ENCODE results near the gene ANO10. TPM values are rescaled to one million over a fixed set of nuclear protein-coding genes. Genes with fewer than 3 reads are reported as not detected.

ANO10 gene
- total RNA-seq, 1 donor from 2014 or later, result 56.9 TPM

DNA sequence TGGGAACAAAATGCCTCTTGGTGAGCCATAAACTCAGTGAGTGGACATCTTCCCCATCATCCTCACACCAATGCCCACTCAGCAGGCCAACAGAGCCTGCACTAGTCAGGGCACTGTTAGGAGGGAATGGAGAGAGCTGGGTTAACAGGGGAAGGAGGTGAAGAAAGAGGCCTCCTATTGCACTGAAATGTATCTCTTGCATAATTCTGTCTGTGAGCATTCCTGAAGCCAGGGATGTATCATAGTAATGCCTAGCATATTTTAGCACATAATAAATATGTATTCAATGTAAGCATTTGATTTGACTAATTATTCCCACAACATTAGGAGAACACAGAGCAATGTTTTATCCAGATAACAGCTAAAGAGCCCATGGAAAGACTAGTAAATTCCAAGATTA lies 81.2 kb downstream of the ANO10 start:
- no peaks in the 10 kb centered on the region for H3K4me1 Mint-ChIP-seq (ENCODE audit: low read depth)

DNA sequence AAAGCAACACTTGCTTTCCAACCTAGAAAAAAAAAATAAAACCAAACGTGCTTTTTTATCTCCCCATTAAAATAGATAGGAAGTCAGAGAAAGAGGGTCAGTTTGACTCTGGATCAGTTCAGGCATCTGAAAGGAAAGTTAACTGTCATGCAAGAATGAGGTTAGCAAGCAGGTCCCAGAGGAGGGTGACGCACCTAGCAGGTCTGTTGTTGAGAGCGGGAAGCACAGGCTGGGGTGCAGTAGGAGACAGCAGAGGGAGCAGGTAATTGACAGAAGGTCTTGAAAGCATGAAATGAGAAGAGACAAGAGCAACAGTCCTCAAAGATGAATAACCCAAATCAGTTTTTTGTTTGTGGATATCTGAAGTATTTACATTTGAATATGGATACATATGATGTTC lies 82.5 kb downstream of the ANO10 start:
- H3K27me3 Mint-ChIP-seq (ENCODE audit: low read depth), result no peaks in the 10 kb centered on the region
- peaks cover 8% of the 10 kb centered on the region for H3K36me3 Mint-ChIP-seq (ENCODE audit: low read depth)
- H3K4me3 Mint-ChIP-seq (ENCODE audit: unreplicated experiment), result no peak overlapping the region
- H3K9me3 Mint-ChIP-seq (ENCODE audit: low read depth), result no peaks in the 10 kb centered on the region
- TF ChIP-seq, protein P1, sequence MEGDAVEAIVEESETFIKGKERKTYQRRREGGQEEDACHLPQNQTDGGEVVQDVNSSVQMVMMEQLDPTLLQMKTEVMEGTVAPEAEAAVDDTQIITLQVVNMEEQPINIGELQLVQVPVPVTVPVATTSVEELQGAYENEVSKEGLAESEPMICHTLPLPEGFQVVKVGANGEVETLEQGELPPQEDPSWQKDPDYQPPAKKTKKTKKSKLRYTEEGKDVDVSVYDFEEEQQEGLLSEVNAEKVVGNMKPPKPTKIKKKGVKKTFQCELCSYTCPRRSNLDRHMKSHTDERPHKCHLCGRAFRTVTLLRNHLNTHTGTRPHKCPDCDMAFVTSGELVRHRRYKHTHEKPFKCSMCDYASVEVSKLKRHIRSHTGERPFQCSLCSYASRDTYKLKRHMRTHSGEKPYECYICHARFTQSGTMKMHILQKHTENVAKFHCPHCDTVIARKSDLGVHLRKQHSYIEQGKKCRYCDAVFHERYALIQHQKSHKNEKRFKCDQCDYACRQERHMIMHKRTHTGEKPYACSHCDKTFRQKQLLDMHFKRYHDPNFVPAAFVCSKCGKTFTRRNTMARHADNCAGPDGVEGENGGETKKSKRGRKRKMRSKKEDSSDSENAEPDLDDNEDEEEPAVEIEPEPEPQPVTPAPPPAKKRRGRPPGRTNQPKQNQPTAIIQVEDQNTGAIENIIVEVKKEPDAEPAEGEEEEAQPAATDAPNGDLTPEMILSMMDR (IDR thresholded peaks at IDR 0.05), result no peak
- H3K27ac Mint-ChIP-seq (ENCODE audit: unreplicated experiment), result no peak overlapping the region
- no peaks in the 10 kb centered on the region for H3K4me1 Mint-ChIP-seq (ENCODE audit: low read depth)
- no peak for DNase-seq (ENCODE audit: low spot score)

More for the DNA sequence above, 81.2 kb downstream of the ANO10 start:
- H3K36me3 Mint-ChIP-seq (ENCODE audit: low read depth), result peaks cover 8% of the 10 kb centered on the region
- no peak for DNase-seq (ENCODE audit: low spot score)
- no peak overlapping the region for H3K4me3 Mint-ChIP-seq (ENCODE audit: unreplicated experiment)
- no peak overlapping the region for H3K27ac Mint-ChIP-seq (ENCODE audit: unreplicated experiment)
- TF ChIP-seq, protein P1 (IDR thresholded peaks at IDR 0.05), result no peak
- H3K27me3 Mint-ChIP-seq (ENCODE audit: low read depth), result no peaks in the 10 kb centered on the region
- H3K9me3 Mint-ChIP-seq (ENCODE audit: low read depth), result no peaks in the 10 kb centered on the region

DNA sequence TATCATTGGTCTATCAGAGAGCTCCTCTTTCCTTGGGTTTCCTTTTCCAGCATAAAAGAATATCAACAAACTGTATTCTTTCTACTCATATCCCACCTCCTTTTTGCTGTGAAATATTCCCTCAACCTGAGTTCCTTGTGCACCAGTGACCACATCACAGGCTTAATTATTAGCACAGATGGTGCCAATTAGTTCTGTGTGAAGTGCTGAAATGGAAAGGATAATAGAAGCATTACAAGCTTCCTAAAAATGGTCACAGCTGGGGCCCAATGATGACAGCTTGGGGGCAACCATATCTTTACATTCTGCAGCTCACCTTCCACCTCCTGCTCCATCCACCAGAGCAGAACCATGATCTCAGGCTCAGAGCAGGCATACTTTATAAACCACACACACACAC lies 84.6 kb downstream of the ANO10 start:
- H3K27me3 Mint-ChIP-seq (ENCODE audit: low read depth), result no peaks in the 10 kb centered on the region
- H3K27ac Mint-ChIP-seq (ENCODE audit: unreplicated experiment), result no peak overlapping the region
- H3K36me3 Mint-ChIP-seq (ENCODE audit: low read depth), result peaks cover 8% of the 10 kb centered on the region
- TF ChIP-seq, protein P1 (IDR thresholded peaks at IDR 0.05), result no peak
- H3K4me3 Mint-ChIP-seq (ENCODE audit: unreplicated experiment), result no peak overlapping the region
- no peaks in the 10 kb centered on the region for H3K9me3 Mint-ChIP-seq (ENCODE audit: low read depth)
- no peaks in the 10 kb centered on the region for H3K4me1 Mint-ChIP-seq (ENCODE audit: low read depth)
- DNase-seq (ENCODE audit: low spot score), result no peak

DNA sequence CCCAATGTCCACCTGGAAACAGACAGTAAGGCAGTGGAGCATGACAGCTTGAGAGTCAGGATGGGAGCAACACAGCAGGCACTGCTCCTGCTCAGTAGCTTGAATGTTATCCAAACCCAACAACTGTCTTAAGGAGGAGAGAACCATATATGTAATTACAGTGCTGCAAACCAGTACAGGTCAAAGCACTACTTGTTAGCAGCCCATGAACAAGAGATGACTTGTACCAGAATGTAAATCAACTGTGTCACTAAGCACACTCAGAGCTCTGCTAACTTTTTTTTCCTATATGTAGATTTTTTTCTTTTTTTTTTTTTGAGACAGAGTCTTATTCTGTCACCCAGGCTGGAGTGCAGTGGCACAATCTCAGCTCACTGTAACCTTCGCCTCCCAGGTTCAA lies 87.1 kb downstream of the ANO10 start:
- no peaks in the 10 kb centered on the region for H3K9me3 Mint-ChIP-seq (ENCODE audit: low read depth)
- no peak for DNase-seq (ENCODE audit: low spot score)
- no peak overlapping the region for H3K27ac Mint-ChIP-seq (ENCODE audit: unreplicated experiment)
- no peak overlapping the region for H3K4me3 Mint-ChIP-seq (ENCODE audit: unreplicated experiment)
- no peaks in the 10 kb centered on the region for H3K27me3 Mint-ChIP-seq (ENCODE audit: low read depth)
- TF ChIP-seq, protein P1 (IDR thresholded peaks at IDR 0.05), result no peak
- peaks cover 8% of the 10 kb centered on the region for H3K36me3 Mint-ChIP-seq (ENCODE audit: low read depth)
- H3K4me1 Mint-ChIP-seq (ENCODE audit: low read depth), result no peaks in the 10 kb centered on the region

DNA sequence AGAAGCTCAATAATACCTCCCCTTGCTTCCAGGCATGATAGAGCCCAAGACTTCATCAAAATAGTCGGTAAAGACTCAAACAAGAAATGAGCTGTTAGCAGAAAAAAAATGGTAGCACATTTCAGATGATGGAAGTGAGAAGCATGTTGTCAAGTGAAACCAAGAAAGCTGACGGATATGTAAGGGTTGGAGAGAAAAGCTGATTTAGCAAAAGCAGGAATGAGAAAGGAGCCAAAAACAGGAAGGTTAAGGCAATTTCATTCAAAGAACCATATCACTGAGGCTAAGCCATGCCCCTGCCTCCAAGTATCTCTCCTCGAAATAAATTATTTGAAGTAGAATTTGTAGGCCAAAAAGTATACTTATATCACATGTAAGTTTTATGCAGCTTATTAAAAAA lies 88.8 kb downstream of the ANO10 start:
- no peak overlapping the region for H3K4me3 Mint-ChIP-seq (ENCODE audit: unreplicated experiment)
- no peak for DNase-seq (ENCODE audit: low spot score)
- H3K27me3 Mint-ChIP-seq (ENCODE audit: low read depth), result no peaks in the 10 kb centered on the region
- peaks cover 9% of the 10 kb centered on the region for H3K9me3 Mint-ChIP-seq (ENCODE audit: low read depth)
- TF ChIP-seq, protein P1 (IDR thresholded peaks at IDR 0.05), result no peak
- no peak overlapping the region for H3K27ac Mint-ChIP-seq (ENCODE audit: unreplicated experiment)
- H3K4me1 Mint-ChIP-seq (ENCODE audit: low read depth), result no peaks in the 10 kb centered on the region
- H3K36me3 Mint-ChIP-seq (ENCODE audit: low read depth), result peaks cover 4% of the 10 kb centered on the region
